Measurements from ENCODE around the gene PPP1R13L.

- TF ChIP-seq, protein P1, sequence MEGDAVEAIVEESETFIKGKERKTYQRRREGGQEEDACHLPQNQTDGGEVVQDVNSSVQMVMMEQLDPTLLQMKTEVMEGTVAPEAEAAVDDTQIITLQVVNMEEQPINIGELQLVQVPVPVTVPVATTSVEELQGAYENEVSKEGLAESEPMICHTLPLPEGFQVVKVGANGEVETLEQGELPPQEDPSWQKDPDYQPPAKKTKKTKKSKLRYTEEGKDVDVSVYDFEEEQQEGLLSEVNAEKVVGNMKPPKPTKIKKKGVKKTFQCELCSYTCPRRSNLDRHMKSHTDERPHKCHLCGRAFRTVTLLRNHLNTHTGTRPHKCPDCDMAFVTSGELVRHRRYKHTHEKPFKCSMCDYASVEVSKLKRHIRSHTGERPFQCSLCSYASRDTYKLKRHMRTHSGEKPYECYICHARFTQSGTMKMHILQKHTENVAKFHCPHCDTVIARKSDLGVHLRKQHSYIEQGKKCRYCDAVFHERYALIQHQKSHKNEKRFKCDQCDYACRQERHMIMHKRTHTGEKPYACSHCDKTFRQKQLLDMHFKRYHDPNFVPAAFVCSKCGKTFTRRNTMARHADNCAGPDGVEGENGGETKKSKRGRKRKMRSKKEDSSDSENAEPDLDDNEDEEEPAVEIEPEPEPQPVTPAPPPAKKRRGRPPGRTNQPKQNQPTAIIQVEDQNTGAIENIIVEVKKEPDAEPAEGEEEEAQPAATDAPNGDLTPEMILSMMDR (IDR thresholded peaks at IDR 0.05): no peak
- TF ChIP-seq POLR2A (IDR thresholded peaks at IDR 0.05; ENCODE audit: low read depth): no peak
Observed at GRCh38 chr19:45403272-45403671, 1.6 kb downstream of the PPP1R13L start.

Data from esophagus muscularis mucosa (tissue), 3 donors.